HTERT RPE-1 (cell line): ENCODE measurements around the gene IQCN.

Experiments used
- in situ Hi-C: fragments of 300-500 bp; cut with MboI; formaldehyde crosslinking; loops from 4 replicates; pipeline ENCODE4 v1.14.3; 2020; ENCODE audit warnings: low sequenced_read_pairs

The IQCN gene, protein sequence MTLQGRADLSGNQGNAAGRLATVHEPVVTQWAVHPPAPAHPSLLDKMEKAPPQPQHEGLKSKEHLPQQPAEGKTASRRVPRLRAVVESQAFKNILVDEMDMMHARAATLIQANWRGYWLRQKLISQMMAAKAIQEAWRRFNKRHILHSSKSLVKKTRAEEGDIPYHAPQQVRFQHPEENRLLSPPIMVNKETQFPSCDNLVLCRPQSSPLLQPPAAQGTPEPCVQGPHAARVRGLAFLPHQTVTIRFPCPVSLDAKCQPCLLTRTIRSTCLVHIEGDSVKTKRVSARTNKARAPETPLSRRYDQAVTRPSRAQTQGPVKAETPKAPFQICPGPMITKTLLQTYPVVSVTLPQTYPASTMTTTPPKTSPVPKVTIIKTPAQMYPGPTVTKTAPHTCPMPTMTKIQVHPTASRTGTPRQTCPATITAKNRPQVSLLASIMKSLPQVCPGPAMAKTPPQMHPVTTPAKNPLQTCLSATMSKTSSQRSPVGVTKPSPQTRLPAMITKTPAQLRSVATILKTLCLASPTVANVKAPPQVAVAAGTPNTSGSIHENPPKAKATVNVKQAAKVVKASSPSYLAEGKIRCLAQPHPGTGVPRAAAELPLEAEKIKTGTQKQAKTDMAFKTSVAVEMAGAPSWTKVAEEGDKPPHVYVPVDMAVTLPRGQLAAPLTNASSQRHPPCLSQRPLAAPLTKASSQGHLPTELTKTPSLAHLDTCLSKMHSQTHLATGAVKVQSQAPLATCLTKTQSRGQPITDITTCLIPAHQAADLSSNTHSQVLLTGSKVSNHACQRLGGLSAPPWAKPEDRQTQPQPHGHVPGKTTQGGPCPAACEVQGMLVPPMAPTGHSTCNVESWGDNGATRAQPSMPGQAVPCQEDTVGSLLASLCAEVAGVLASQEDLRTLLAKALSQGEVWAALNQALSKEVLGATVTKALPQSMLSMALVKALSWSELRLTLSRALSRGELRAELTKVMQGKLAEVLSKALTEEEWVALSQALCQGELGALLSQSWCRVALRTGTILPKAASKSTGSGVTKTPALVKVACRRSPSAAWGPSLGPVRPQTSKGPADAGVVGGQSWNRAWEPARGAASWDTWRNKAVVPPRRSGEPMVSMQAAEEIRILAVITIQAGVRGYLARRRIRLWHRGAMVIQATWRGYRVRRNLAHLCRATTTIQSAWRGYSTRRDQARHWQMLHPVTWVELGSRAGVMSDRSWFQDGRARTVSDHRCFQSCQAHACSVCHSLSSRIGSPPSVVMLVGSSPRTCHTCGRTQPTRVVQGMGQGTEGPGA (N-terminal part only)

DNA sequence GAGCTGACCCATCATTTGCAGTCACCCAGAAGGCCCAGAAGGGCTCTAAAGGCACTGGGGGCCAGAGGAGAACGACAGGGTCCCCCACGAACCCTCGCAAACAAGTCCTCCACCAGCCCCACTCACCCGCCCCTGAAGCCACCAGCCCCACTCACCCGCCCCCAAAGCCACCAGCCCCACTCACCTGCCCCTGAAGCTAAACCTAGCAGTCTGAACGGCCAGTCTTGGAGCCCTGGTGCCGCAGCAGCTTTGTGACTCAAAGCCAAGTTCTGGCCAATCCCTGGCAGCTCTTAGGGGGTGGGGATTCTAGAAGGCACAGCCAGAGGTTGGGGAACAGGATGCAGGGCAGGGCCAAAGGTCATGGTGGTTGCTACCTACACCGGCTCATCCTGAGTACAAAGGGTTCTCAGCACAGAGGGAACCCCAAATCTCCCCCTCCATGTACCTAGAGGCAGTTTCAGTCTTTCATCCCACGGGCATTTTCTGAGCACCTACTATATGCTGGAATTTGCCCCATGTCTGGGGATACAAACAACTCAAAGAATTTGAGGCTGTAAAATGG, at the start of gene IQCN:
TSS of gene IQCN (minus strand) at position 234 of the 562 bp plus-strand sequence. CDS start 4,974 bp downstream, outside the sequence.
- in situ Hi-C loops: no loop called here

DNA sequence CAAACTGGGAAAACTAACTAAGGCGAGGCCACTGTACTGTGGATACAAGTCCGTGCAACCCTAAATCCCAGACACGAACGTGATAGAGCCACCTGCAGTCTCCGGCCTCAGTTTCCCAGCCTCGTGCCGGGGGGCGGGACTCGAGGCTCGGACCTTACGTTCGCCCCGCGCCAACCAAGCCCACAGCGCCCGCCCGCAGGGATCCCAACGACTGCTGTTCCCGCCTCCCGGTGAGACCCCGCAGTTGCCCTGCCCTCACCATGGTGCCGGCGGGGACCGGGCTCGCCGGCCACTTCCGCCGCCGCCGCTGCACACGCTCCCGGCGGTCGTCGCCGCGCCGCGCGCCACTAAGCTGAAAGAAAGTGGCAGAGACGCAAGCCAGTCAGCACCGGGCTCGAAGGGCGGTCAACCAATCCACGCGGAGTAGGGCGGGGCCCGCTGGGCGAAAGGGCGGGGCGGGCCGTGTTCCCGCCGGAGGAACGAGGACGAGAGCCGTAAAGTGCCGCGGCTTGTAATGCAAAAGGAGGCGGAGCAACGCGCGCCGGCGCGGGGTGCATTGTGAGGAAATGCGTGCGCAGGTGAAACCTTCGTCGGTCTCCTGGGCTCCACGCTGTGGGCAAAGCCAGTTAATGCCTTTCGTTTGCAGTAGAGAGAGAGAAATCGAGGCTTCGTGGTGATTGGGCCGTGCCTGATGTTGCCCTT, 48.7 kb upstream of the IQCN start, which contains the start of gene LSM4:
TSS of gene LSM4 (minus strand) at position 318 of the 702 bp plus-strand sequence. CDS start at position 262, 56 bp downstream.
- in situ Hi-C loops: no loop called here

- in situ Hi-C loops: no loop called here
Measured at GRCh38 chr19:18322318-18322758, 48.1 kb upstream of the IQCN start.

DNA sequence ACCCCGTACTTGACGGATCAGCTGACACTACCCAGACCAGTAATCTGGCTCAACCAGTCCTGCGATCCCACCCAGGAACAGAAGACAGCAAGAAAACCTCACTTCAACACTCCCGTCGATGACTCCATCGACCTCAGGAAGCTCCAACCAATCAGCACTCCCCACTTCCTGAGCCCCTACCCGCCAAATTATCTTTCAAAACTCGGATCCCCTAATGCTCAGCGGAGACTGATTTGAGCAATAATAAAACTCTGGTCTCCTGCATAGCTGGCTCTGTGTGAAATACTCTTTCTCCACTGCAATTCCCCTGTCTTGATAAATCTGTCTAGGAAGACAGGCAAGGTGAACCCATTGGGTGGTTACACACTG, 47.5 kb upstream of the IQCN start:
- in situ Hi-C loops: no loop called here

GRCh38 chr19:18320865-18321733, 46.8 kb upstream of the IQCN start:
- in situ Hi-C loops: no loop called here

GRCh38 chr19:18319591-18320135, 45.4 kb upstream of the IQCN start:
- in situ Hi-C loops: no loop called here

GRCh38 chr19:18317961-18318800, 43.9 kb upstream of the IQCN start:
- in situ Hi-C loops: no loop called here

DNA sequence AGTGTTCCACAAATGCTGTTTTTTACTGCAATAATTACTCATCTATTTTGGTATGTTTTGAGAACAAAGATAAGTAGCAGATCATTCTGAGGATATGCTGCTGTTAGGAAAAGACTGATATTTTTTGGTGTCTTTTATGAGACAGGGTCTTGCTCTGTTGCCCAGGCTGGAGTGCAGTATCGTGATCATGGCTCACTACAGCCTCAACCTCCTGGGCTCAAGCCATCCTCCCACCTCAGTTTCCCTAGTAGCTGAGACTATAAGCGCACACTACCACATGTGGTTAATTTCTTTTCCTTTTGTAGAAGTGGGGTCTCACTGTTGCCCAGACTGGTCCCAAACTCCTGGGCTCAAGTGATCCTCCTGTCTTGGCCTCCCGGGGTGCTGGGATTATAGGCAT, 39.1 kb upstream of the IQCN start:
- in situ Hi-C loops: no loop called here

DNA sequence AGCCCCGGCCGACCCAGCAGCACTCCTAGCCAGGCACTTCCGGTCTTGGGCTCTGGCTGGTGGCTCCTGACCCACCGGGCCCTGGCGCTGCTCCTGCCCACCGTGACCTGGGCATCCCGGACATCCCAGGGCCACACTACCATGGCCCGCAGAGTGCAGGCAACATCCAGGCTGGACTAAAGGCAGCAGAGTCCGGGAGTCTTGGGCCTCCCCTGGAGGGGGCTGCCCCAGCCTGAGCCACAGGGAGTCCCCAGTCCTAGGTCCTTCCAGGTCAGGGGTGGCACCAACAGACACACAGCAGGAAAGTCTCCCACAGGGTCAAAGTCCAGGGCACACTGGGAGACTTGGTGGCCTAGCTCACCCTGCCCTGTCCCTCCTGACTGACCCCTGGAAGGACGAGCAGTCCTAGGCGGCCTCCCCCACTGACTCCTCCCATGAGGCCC, 37.9 kb upstream of the IQCN start:
- in situ Hi-C loops: no loop called here

DNA sequence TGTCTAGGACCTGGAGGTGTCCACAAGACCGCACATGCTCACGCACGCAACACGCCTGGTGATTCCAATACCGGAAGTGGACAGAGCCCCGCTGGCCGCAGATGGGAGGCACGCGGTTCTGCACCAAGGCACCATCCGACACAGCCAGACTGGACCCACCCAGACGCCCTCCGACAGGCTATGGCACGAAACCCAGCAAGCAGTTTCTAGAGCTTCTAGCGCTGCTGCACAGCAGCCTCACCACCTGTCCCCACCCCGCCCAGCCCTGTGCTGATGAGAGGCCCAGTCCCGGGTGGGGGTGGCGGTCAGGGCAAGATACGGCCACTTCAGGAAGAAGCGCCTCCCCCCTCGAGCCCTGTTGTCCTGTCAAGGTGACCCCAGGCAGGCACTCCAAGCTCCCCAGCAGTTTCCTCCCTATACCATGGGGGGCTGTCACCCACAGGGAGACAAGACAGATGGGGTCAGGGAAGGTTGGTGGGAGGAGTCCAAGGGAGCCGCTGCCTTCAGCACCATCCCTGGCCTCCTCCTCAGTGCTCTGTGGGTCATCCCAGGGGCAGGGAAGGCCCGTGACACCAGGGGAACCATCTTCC, 37.3 kb upstream of the IQCN start:
- in situ Hi-C loops: no loop called here

GRCh38 chr19:18310966-18311365, 36.7 kb upstream of the IQCN start:
- in situ Hi-C loops: no loop called here

- in situ Hi-C loops: no loop called here
Measured at GRCh38 chr19:18310118-18310909, 36.1 kb upstream of the IQCN start.

DNA sequence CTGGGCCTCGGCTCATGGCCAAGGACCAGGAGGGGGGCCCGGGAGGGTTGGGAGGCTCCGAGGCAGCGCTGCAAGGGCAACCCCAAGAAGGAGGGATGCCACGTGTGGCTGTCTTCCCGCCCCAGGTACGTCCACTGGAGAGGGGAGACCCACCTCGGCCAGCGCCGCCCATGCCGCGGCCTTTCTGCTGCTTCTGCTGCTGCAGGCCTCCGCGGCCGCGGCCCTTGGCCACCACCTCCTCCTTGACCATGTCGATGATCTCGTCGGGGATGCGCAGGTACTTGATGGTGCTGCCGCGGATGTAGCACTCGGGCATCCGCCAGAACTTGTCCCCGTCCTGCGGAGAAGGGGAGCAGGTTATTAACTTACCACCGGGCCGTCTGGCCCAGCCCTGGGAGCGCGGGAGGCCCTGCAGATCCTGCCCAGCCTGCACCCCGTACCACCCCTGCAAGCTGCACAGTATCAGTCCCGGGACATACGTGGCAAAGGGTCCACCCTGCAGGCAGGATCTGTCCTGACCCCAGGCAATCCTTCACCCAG, 35.3 kb upstream of the IQCN start:
- in situ Hi-C loops: no loop called here

- in situ Hi-C loops: no loop called here
Measured at GRCh38 chr19:18308948-18309325, 34.7 kb upstream of the IQCN start.

DNA sequence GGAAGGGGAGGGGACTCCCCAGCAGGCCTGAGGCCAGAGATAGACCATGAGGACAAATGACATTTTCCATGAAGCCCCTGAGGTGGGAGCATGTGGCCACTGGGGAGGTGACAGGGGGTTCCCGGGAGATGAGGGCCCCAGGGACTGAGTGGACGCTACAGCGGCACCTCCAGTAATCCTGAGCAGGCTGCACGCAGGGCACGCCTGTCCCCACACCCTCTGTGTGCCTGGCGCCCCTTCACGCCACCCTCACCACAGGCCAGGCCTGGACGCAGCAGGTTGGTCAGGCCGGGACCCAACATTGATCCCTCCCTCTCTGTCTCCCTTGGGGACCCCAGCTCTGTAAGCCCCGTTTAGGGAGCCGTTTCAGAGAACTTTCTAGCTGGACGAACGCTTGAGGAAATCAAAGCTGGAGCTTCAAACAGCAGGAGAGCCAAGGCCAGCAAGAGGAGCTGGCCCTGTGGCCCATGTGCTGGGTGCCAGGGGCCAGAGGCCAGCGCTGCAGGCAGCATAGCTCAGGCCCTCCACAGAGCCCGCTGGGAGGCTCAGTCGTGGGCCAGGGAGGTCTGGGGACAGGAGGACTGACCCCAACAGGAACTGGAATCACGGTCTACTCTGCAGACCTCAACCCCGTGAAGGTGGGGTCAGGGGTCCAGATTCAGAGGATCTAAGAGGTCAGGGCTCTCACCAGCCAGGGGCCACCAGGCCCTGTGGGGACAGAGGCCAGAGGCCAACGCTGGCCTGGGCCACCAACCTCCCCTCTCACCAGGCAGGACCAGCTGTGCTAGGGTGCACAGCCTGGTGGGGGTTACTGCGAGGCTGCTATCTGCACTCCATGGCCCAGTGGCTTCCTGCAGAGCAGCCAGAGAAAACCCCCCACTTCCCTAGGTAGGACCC, 34.0 kb upstream of the IQCN start:
- in situ Hi-C loops: no loop called here
